Sigmoid colon (tissue), 7 donors: ENCODE measurements around the gene NUDT6. TPM values are rescaled to one million over a fixed set of nuclear protein-coding genes. Genes with fewer than 3 reads are reported as not detected.
A peak's percentile ranks its signal among the peaks of the same experiment; 100 is the strongest.
"Not testable (repeated sequence)": the region's sequence is repeated elsewhere in the genome, so short reads cannot be mapped to it uniquely, and the experiment has no call there.

Experiments
- DNase-seq: peaks from one replicate; pipeline ENCODE4 v3.0.0-alpha.2; 2019
- H3K27ac ChIP-seq, 4 donors: fragments of 200-600 bp; sonication (generic); one replicate each; pipeline ENCODE4 v1.5.1; 2016 to 2019; ENCODE audit warnings: mild to moderate bottlenecking in 1 of 4
- H3K27me3 ChIP-seq, 3 donors: fragments of 200-600 bp; sonication (generic); one replicate each; pipeline ENCODE4 v1.5.1; 2019; ENCODE audit warnings: mild to moderate bottlenecking in 1 of 3
- H3K36me3 ChIP-seq, 4 donors: fragments of 200-600 bp; sonication (generic); one replicate each; pipeline ENCODE4 v1.5.1; 2016 to 2019
- H3K4me1 ChIP-seq, 4 donors: fragments of 200-600 bp; sonication (generic); one replicate each; pipeline ENCODE4 v1.5.1; 2017 to 2019
- H3K4me3 ChIP-seq, 4 donors: fragments of 200-600 bp; sonication (generic); one replicate each; pipeline ENCODE4 v1.5.1; 2017 to 2019; ENCODE audit warnings: mild to moderate bottlenecking in 2 of 4, moderate library complexity in 1 of 4
- H3K9me3 ChIP-seq, 4 donors: fragments of 200-600 bp in 3 of 4; sonication (generic) in 3 of 4; one replicate each; pipeline versions ENCODE4 v1.5.1 to v1.6.1; 2013 to 2019
- CTCF ChIP-seq, 4 experiments: fragments of 450-650 bp in 3 of 4; fragments of 200-600 bp in 1 of 4; IDR thresholded peaks; one replicate each; pipeline ENCODE4 v1.5.1; 2016 to 2019; ENCODE audit warnings: antibody characterized with exemption in 4 of 4, mild to moderate bottlenecking in 3 of 4, moderate library complexity in 2 of 4
- EP300 ChIP-seq, 4 donors: sonication (generic); formaldehyde crosslinking; IDR thresholded peaks; one replicate each; pipeline ENCODE4 v1.6.1; 2017; ENCODE audit warnings: antibody characterized with exemption in 4 of 4
- POLR2A ChIP-seq, 2 donors: fragments of 450-650 bp; IDR thresholded peaks; one replicate each; pipeline ENCODE4 v1.6.1; 2016; ENCODE audit warnings: antibody characterized with exemption in 2 of 2, mild to moderate bottlenecking in 2 of 2, moderate library complexity in 2 of 2
- POLR2AphosphoS5 ChIP-seq, 4 donors: sonication (generic); formaldehyde crosslinking; IDR thresholded peaks; one replicate each; pipeline ENCODE4 v1.6.1; 2017; ENCODE audit warnings: antibody characterized with exemption in 4 of 4
- WGBS, 2 donors: extraction: QIAGEN DNeasy Blood & Tissue Kit; methylation state at CpG; one replicate each; pipeline ENCODE4 v1.1.7; 2013; 5-methylcytosine and 5-hydroxymethylcytosine counted together
- intact Hi-C: fragments of 100-400 bp; cut with DNase I; formaldehyde crosslinking; loops from one replicate; pipeline ENCODE4 v1.15.1; 2023
- polyA plus RNA-seq, 3 donors: library from polyadenylated mRNA; stranded (reverse); fragments of 200-250 nt; gene quantifications; one replicate each; pipeline ENCODE4 v1.2.3, GENCODE V29; 2013
- total RNA-seq, 4 donors: library from RNA; depleted of rRNA; stranded (reverse); fragments of >200 nt; gene quantifications; one replicate each; pipeline ENCODE4 v1.1.0, GENCODE V29; 2016
- donor health status: healthy with polysubstance abuse.
- donor health status: Bipolar disorder and iron deficiency.
- donor health status: healthy.

Gene NUDT6
- total and polyA plus RNA-seq, 7 donors = 5.0 to 10.4 (median 8.2) TPM

GRCh38 chr4:122845066-122845465 is 77.3 kb downstream of the NUDT6 start:
- H3K4me3 ChIP-seq = no peak overlapping the region
- H3K9me3 ChIP-seq = no peaks in the 10 kb centered on the region
- H3K4me1 ChIP-seq = peaks cover 0 to 78% (median 61%) of the 10 kb centered on the region in 4 donors
- peak overlapping the region in 2 of 4 donors; percentile 11 to 74 for H3K27ac ChIP-seq
- intact Hi-C loops = no loop called here
- TF ChIP-seq CTCF (IDR thresholded peaks at IDR 0.05) (no peak), EP300 (IDR thresholded peaks at IDR 0.05) (no peak), POLR2AphosphoS5 (IDR thresholded peaks at IDR 0.05) (no peak), POLR2A (IDR thresholded peaks at IDR 0.05) (no peak)
- DNase-seq = no peak
- H3K36me3 ChIP-seq = no peaks in the 10 kb centered on the region
- no peaks in the 10 kb centered on the region for H3K27me3 ChIP-seq
- WGBS, 2 donors = 86 to 89% methylated on average over 3 of the region's 3 CpGs

GRCh38 chr4:122844391-122844790 is 78.0 kb downstream of the NUDT6 start:
- H3K27ac ChIP-seq = peak overlapping the region in 3 of 4 donors; percentile 66 to 78 (median 74)
- H3K36me3 ChIP-seq, DNase-seq, H3K27me3 ChIP-seq, H3K4me3 ChIP-seq, intact Hi-C loops, H3K9me3 ChIP-seq: not testable (repeated sequence)
- WGBS, 2 donors = 95% methylated on average over 1 of the region's 1 CpG
- H3K4me1 ChIP-seq = peaks cover 0 to 84% (median 66%) of the 10 kb centered on the region in 4 donors

GRCh38 chr4:122842984-122843531 is 79.3 kb downstream of the NUDT6 start:
- peak; percentile 87 for DNase-seq
- H3K4me3 ChIP-seq = no peak overlapping the region
- no peaks in the 10 kb centered on the region for H3K9me3 ChIP-seq
- peak overlapping the region; percentile 56 to 78 (median 70) for H3K27ac ChIP-seq
- intact Hi-C loops = no loop called here
- H3K36me3 ChIP-seq = no peaks in the 10 kb centered on the region
- 22 to 66% methylated on average over 4 of the region's 4 CpGs for WGBS, 2 donors
- H3K4me1 ChIP-seq = peaks cover 0 to 88% (median 68%) of the 10 kb centered on the region in 4 donors
- TF ChIP-seq CTCF (IDR thresholded peaks at IDR 0.05) (no peak), POLR2A (IDR thresholded peaks at IDR 0.05) (no peak), EP300 (IDR thresholded peaks at IDR 0.05) (peak; percentile 57 to 84 (median 68)), POLR2AphosphoS5 (IDR thresholded peaks at IDR 0.05) (peak; percentile 78 to 98 (median 92))
- H3K27me3 ChIP-seq = no peaks in the 10 kb centered on the region

Other genes with a start within 250 kb of the NUDT6 start
- 1 to 10 TPM; 2.2 to 5.1 (median 3.8) TPM for gene BBS12, start 189.9 kb downstream of the NUDT6 start, total RNA-seq
- gene BBS12, start 189.9 kb downstream of the NUDT6 start, polyA plus RNA-seq = 1 to 10 TPM; 1.8 to 3.7 (median 1.8) TPM
- gene FGF2, start 95.8 kb downstream of the NUDT6 start, total RNA-seq = 10 to 100 TPM; 37.4 to 54.7 (median 46.4) TPM
- 1 to 10 TPM in 2 of 3 donors, under 1 TPM in 1; 0.46 to 2.7 (median 1.8) TPM for gene FGF2, start 95.8 kb downstream of the NUDT6 start, polyA plus RNA-seq